WTC11 (cell line): ENCODE measurements around the gene ANP32B. TPM values are rescaled to one million over a fixed set of nuclear protein-coding genes. Genes with fewer than 3 reads are reported as not detected.
"Not testable (repeated sequence)": the region's sequence is repeated elsewhere in the genome, so short reads cannot be mapped to it uniquely, and the experiment has no call there.

ENCODE experiments used
- ATAC-seq: fragments of 200-7000 bp; cut with Tn5 transposase; 2 replicates; pipeline ENCODE4 v1.10.0; 2021; ENCODE audit warnings: mild to moderate bottlenecking, moderate library complexity
- CTCF ChIA-PET: fragments of 300-600 bp; sonication (Branson Sonifier 250); formaldehyde crosslinking; loops from one replicate; lab custom pipeline; 2021; ENCODE audit warnings: antibody characterized with exemption; lab: Charles Lee
- POLR2A ChIA-PET: fragments of 350-600 bp; sonication (Branson Sonifier 250); formaldehyde crosslinking; loops from one replicate; lab custom pipeline; 2021; ENCODE audit warnings: antibody characterized with exemption; lab: Charles Lee
- DNase-seq: peaks from one replicate; pipeline ENCODE4 v3.0.0; 2021; ENCODE audit warnings: low spot score
- H3K27ac Mint-ChIP-seq: 2 replicates; pipeline ENCODE4 v1.8.0; 2021; ENCODE audit warnings: mixed read lengths
- H3K27me3 Mint-ChIP-seq: 2 replicates; pipeline ENCODE4 v1.8.0; 2021; ENCODE audit warnings: low read depth, mild to moderate bottlenecking, moderate library complexity, mixed read lengths
- H3K36me3 Mint-ChIP-seq: 2 replicates; pipeline ENCODE4 v1.8.0; 2021; ENCODE audit warnings: mixed read lengths
- H3K4me1 Mint-ChIP-seq: 2 replicates; pipeline ENCODE4 v1.8.0; 2022; ENCODE audit warnings: mixed read lengths
- H3K4me3 Mint-ChIP-seq: 2 replicates; pipeline ENCODE4 v1.8.0; 2021; ENCODE audit warnings: mild to moderate bottlenecking, moderate library complexity, mixed read lengths
- H3K9me3 Mint-ChIP-seq: 2 replicates; pipeline ENCODE4 v1.8.0; 2021; ENCODE audit warnings: mixed read lengths
- CBFB ChIP-seq: sonication (generic); formaldehyde crosslinking; IDR thresholded peaks from 2 replicates; pipeline ENCODE4 v1.8.1; 2022; ENCODE audit warnings: mild to moderate bottlenecking, low read depth, missing genetic modification reagents
- CREM ChIP-seq: sonication (generic); formaldehyde crosslinking; IDR thresholded peaks from 2 replicates; pipeline ENCODE4 v1.8.1; 2022; ENCODE audit warnings: mild to moderate bottlenecking, missing genetic modification reagents, moderate library complexity
- E2F1 ChIP-seq: sonication (generic); formaldehyde crosslinking; IDR thresholded peaks from 2 replicates; pipeline ENCODE4 v1.8.0; 2022; ENCODE audit warnings: mild to moderate bottlenecking, missing genetic modification reagents
- EMX1 ChIP-seq: fragments of 250-450 bp; sonication (Bioruptor Pico); IDR thresholded peaks from 2 replicates; pipeline ENCODE4 v1.8.0; 2021; ENCODE audit warnings: mild to moderate bottlenecking
- GABPB1 ChIP-seq: sonication (generic); formaldehyde crosslinking; IDR thresholded peaks from 2 replicates; pipeline ENCODE4 v1.8.1; 2023; ENCODE audit warnings: mild to moderate bottlenecking, missing genetic modification reagents
- IRF2 ChIP-seq: sonication (generic); formaldehyde crosslinking; IDR thresholded peaks from 2 replicates; pipeline ENCODE4 v1.8.0; 2022; ENCODE audit warnings: low read depth, missing genetic modification reagents, borderline replicate concordance
- MYBL2 ChIP-seq: sonication (generic); formaldehyde crosslinking; IDR thresholded peaks from 2 replicates; pipeline ENCODE4 v1.8.1; 2023; ENCODE audit warnings: mild to moderate bottlenecking, moderate library complexity, missing genetic modification reagents
- NR1H2 ChIP-seq: sonication (generic); formaldehyde crosslinking; IDR thresholded peaks from 2 replicates; pipeline ENCODE4 v1.9.0; 2021; ENCODE audit warnings: mild to moderate bottlenecking, moderate library complexity, missing genetic modification reagents
- SMAD4 ChIP-seq: sonication (generic); formaldehyde crosslinking; IDR thresholded peaks from 2 replicates; pipeline ENCODE4 v1.8.0; 2022; ENCODE audit warnings: mild to moderate bottlenecking, missing genetic modification reagents
- ZNF121 ChIP-seq: sonication (generic); formaldehyde crosslinking; IDR thresholded peaks from 2 replicates; pipeline ENCODE4 v1.8.0; 2023; ENCODE audit warnings: missing genetic modification reagents
- ZNF425 ChIP-seq: fragments of 250-450 bp; sonication (Bioruptor Pico); conservative IDR thresholded peaks from 2 replicates; pipeline ENCODE4 v1.9.0; 2021; ENCODE audit warnings: mild to moderate bottlenecking
- total RNA-seq: library from RNA; stranded (reverse); gene quantifications from 3 replicates; pipeline ENCODE4 v1.2.3, GENCODE V29; 2021
- TF ChIP-seq, protein P1 (sequence below): fragments of 250-450 bp; sonication (Bioruptor Pico); IDR thresholded peaks from 2 replicates; pipeline ENCODE4 v1.9.0; 2021; ENCODE audit warnings: mild to moderate bottlenecking
- TF ChIP-seq, protein P2 (sequence below): sonication (generic); formaldehyde crosslinking; IDR thresholded peaks from 2 replicates; pipeline ENCODE4 v1.8.1; 2023; ENCODE audit warnings: mild to moderate bottlenecking, missing genetic modification reagents, moderate library complexity
- TF ChIP-seq, protein P3 (sequence below): fragments of 250-450 bp; sonication (Bioruptor Pico); IDR thresholded peaks from 2 replicates; pipeline ENCODE4 v1.9.0; 2021; ENCODE audit warnings: mild to moderate bottlenecking, borderline replicate concordance
- TF ChIP-seq, protein P4 (sequence below): sonication (generic); formaldehyde crosslinking; IDR thresholded peaks from 2 replicates; pipeline ENCODE4 v1.8.1; 2023; ENCODE audit warnings: mild to moderate bottlenecking, missing genetic modification reagents

The ANP32B gene
- total RNA-seq, 1 experiment from 2014 or later: 150 TPM

DNA sequence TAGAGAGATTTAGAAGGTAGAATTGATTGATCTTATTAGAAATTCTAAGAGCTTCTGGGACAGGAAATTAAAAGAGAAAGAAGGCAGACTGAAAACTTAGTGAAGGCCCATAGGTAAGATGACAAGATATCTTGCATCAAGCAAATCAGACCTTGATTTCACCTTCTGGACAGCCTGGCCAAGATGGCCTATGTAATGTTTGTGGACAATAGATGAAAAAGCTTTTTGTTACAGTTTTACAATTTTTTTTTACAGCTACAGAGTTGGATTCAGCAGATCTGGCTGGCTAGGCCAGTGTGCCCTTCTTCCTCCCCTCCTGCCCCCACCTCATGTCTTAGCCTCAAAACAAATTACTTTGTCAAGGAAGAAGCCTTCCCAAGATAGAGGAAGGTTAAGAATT lies 23.6 kb upstream of the ANP32B start:
- H3K27me3 Mint-ChIP-seq: peaks cover 40% of the 10 kb centered on the region

GRCh38 chr9:97960678-97961328 lies 22.3 kb upstream of the ANP32B start:
- H3K36me3 Mint-ChIP-seq, H3K27ac Mint-ChIP-seq, CTCF ChIA-PET, H3K4me1 Mint-ChIP-seq, DNase-seq, H3K9me3 Mint-ChIP-seq, ATAC-seq, H3K4me3 Mint-ChIP-seq: not testable (repeated sequence)
- peaks cover 46% of the 10 kb centered on the region for H3K27me3 Mint-ChIP-seq
- POLR2A ChIA-PET: interaction anchor here (0.7 kb wide), 1 partner anchor 127 kb away, joined by 3 read pairs; no protein-coding TSS in a partner anchor

More for the DNA sequence above, 23.6 kb upstream of the ANP32B start:
- CTCF ChIA-PET: interaction anchor here (1.5 to 2.0 kb wide), 2 partner anchors 64 to 75 kb away, joined by 5 read pairs; no protein-coding TSS in a partner anchor
- H3K36me3 Mint-ChIP-seq: no peaks in the 10 kb centered on the region
- TF ChIP-seq IRF2 (CRISPR knock-in tag) (no peak), CREM (CRISPR knock-in tag) (no peak), E2F1 (CRISPR knock-in tag) (no peak), SMAD4 (no peak), NR1H2 (CRISPR knock-in tag) (no peak)
- TF ChIP-seq, protein P1, sequence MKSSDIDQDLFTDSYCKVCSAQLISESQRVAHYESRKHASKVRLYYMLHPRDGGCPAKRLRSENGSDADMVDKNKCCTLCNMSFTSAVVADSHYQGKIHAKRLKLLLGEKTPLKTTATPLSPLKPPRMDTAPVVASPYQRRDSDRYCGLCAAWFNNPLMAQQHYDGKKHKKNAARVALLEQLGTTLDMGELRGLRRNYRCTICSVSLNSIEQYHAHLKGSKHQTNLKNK (CRISPR knock-in tag): no peak
- no peaks in the 10 kb centered on the region for H3K4me1 Mint-ChIP-seq
- no peak overlapping the region for H3K4me3 Mint-ChIP-seq
- POLR2A ChIA-PET: no interaction called here
- H3K9me3 Mint-ChIP-seq: no peaks in the 10 kb centered on the region
- no peak overlapping the region for H3K27ac Mint-ChIP-seq
- no peak for DNase-seq
- no peak for ATAC-seq

- H3K27ac Mint-ChIP-seq: no peak overlapping the region
- DNase-seq (no peak), ATAC-seq (no peak)
- H3K9me3 Mint-ChIP-seq: no peaks in the 10 kb centered on the region
- TF ChIP-seq ZNF425 (CRISPR knock-in tag): no peak
- no peaks in the 10 kb centered on the region for H3K36me3 Mint-ChIP-seq
- POLR2A ChIA-PET: interaction anchor here (0.7 kb wide), 1 partner anchor 127 kb away, joined by 3 read pairs; no protein-coding TSS in a partner anchor
- H3K4me1 Mint-ChIP-seq: no peaks in the 10 kb centered on the region
- H3K27me3 Mint-ChIP-seq: peaks cover 48% of the 10 kb centered on the region
- H3K4me3 Mint-ChIP-seq: no peak overlapping the region
- CTCF ChIA-PET: interaction anchor here (1.0 kb wide), 1 partner anchor 22 kb away, joined by 4 read pairs; the partner anchor contains the start of gene ANP32B
Measured at GRCh38 chr9:97961361-97961760, 21.8 kb upstream of the ANP32B start.

DNA sequence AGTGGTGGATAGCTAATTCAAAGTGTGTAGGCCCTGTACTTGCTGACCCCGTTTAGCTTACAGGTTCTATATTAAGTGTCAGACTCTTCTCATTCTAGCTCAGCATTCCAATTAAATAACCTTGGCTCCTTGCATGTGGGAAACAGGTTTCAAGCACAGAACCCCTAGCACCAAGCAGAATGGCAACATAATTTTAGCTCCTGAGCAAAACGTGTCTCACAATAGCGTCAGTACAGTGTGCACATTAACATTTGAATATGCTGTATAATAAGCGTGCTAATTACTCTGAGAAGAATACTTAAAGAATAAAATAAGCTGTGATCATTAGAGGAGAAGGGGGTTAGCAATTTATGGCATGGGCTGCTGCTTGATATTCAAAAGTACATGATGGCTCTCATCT lies 21.0 kb upstream of the ANP32B start:
- H3K36me3 Mint-ChIP-seq: no peaks in the 10 kb centered on the region
- ChIA-PET CTCF (interaction anchor here (1.0 kb wide), 2 partner anchors 21 to 73 kb away, joined by 4 read pairs; partner anchors contain the start of gene ANP32B), POLR2A (no interaction called here)
- H3K27ac Mint-ChIP-seq: no peak overlapping the region
- DNase-seq: no peak
- peaks cover 48% of the 10 kb centered on the region for H3K27me3 Mint-ChIP-seq
- H3K4me3 Mint-ChIP-seq: no peak overlapping the region
- no peak for ATAC-seq
- H3K9me3 Mint-ChIP-seq: no peaks in the 10 kb centered on the region
- no peaks in the 10 kb centered on the region for H3K4me1 Mint-ChIP-seq
- no peak for TF ChIP-seq E2F1 (CRISPR knock-in tag)
- TF ChIP-seq ZNF121: no peak
- TF ChIP-seq CBFB (CRISPR knock-in tag): no peak
- no peak for TF ChIP-seq MYBL2
- TF ChIP-seq, protein P1 (CRISPR knock-in tag): no peak
- TF ChIP-seq, protein P2, sequence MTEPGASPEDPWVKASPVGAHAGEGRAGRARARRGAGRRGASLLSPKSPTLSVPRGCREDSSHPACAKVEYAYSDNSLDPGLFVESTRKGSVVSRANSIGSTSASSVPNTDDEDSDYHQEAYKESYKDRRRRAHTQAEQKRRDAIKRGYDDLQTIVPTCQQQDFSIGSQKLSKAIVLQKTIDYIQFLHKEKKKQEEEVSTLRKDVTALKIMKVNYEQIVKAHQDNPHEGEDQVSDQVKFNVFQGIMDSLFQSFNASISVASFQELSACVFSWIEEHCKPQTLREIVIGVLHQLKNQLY (CRISPR knock-in tag): no peak
- no peak for TF ChIP-seq EMX1
- TF ChIP-seq GABPB1 (CRISPR knock-in tag): no peak
- TF ChIP-seq, protein P3, sequence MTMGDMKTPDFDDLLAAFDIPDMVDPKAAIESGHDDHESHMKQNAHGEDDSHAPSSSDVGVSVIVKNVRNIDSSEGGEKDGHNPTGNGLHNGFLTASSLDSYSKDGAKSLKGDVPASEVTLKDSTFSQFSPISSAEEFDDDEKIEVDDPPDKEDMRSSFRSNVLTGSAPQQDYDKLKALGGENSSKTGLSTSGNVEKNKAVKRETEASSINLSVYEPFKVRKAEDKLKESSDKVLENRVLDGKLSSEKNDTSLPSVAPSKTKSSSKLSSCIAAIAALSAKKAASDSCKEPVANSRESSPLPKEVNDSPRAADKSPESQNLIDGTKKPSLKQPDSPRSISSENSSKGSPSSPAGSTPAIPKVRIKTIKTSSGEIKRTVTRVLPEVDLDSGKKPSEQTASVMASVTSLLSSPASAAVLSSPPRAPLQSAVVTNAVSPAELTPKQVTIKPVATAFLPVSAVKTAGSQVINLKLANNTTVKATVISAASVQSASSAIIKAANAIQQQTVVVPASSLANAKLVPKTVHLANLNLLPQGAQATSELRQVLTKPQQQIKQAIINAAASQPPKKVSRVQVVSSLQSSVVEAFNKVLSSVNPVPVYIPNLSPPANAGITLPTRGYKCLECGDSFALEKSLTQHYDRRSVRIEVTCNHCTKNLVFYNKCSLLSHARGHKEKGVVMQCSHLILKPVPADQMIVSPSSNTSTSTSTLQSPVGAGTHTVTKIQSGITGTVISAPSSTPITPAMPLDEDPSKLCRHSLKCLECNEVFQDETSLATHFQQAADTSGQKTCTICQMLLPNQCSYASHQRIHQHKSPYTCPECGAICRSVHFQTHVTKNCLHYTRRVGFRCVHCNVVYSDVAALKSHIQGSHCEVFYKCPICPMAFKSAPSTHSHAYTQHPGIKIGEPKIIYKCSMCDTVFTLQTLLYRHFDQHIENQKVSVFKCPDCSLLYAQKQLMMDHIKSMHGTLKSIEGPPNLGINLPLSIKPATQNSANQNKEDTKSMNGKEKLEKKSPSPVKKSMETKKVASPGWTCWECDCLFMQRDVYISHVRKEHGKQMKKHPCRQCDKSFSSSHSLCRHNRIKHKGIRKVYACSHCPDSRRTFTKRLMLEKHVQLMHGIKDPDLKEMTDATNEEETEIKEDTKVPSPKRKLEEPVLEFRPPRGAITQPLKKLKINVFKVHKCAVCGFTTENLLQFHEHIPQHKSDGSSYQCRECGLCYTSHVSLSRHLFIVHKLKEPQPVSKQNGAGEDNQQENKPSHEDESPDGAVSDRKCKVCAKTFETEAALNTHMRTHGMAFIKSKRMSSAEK (CRISPR knock-in tag): no peak
- TF ChIP-seq, protein P4, sequence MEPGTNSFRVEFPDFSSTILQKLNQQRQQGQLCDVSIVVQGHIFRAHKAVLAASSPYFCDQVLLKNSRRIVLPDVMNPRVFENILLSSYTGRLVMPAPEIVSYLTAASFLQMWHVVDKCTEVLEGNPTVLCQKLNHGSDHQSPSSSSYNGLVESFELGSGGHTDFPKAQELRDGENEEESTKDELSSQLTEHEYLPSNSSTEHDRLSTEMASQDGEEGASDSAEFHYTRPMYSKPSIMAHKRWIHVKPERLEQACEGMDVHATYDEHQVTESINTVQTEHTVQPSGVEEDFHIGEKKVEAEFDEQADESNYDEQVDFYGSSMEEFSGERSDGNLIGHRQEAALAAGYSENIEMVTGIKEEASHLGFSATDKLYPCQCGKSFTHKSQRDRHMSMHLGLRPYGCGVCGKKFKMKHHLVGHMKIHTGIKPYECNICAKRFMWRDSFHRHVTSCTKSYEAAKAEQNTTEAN: no peak
